Activated CD4-positive, CD25-positive, alpha-beta regulatory T cell (primary cell): Measurements from ENCODE around the gene LMX1B.
A peak's percentile ranks its signal among the peaks of the same experiment; 100 is the strongest.

ENCODE experiments used
- DNase-seq, 4 experiments: peaks; one replicate each; lab custom pipeline; 2025; lab: John Stamatoyannopoulos, UW

The LMX1B gene

GRCh38 chr9:126604059-126605055 is 9.4 kb upstream of the LMX1B start:
- no peak for DNase-seq

- DNase-seq = no peak
These were observed 7.8 kb upstream of the LMX1B start for GRCh38 chr9:126605792-126606482.

GRCh38 chr9:126606483-126606870 is 7.3 kb upstream of the LMX1B start:
- DNase-seq = no peak

GRCh38 chr9:126607086-126607485 is 6.6 kb upstream of the LMX1B start:
- DNase-seq = no peak

- no peak for DNase-seq
These were observed 6.0 kb upstream of the LMX1B start for GRCh38 chr9:126607731-126608130.

- no peak for DNase-seq
These were observed 5.2 kb upstream of the LMX1B start for GRCh38 chr9:126608551-126608950.

- no peak for DNase-seq
These were observed 4.5 kb upstream of the LMX1B start for GRCh38 chr9:126609191-126609590.

- no peak for DNase-seq
These were observed 3.9 kb upstream of the LMX1B start for GRCh38 chr9:126609711-126610388.

- DNase-seq = no peak
These were observed 2.5 kb upstream of the LMX1B start for GRCh38 chr9:126611193-126611591.

- peak; percentile 31 to 52 (median 38) for DNase-seq
These were observed 2.0 kb upstream of the LMX1B start for GRCh38 chr9:126611592-126612325.

GRCh38 chr9:126612326-126612812 is 1.4 kb upstream of the LMX1B start:
- DNase-seq = no peak

- no peak for DNase-seq
These were observed 701 bp upstream of the LMX1B start for GRCh38 chr9:126612813-126613641.

GRCh38 chr9:126614088-126614454 is 343 bp downstream of the LMX1B start:
- DNase-seq = no peak

- no peak for DNase-seq
These were observed 922 bp downstream of the LMX1B start for GRCh38 chr9:126614455-126615244.

GRCh38 chr9:126615245-126615790 is 1.6 kb downstream of the LMX1B start:
- no peak for DNase-seq

- DNase-seq = no peak
These were observed 2.2 kb downstream of the LMX1B start for GRCh38 chr9:126615791-126616447.

GRCh38 chr9:126616521-126616976 is 2.8 kb downstream of the LMX1B start:
- DNase-seq = no peak

- no peak for DNase-seq
These were observed 3.5 kb downstream of the LMX1B start for GRCh38 chr9:126617003-126617822.
